ENCODE data around the gene CMC2.

The CMC2 gene

DNA sequence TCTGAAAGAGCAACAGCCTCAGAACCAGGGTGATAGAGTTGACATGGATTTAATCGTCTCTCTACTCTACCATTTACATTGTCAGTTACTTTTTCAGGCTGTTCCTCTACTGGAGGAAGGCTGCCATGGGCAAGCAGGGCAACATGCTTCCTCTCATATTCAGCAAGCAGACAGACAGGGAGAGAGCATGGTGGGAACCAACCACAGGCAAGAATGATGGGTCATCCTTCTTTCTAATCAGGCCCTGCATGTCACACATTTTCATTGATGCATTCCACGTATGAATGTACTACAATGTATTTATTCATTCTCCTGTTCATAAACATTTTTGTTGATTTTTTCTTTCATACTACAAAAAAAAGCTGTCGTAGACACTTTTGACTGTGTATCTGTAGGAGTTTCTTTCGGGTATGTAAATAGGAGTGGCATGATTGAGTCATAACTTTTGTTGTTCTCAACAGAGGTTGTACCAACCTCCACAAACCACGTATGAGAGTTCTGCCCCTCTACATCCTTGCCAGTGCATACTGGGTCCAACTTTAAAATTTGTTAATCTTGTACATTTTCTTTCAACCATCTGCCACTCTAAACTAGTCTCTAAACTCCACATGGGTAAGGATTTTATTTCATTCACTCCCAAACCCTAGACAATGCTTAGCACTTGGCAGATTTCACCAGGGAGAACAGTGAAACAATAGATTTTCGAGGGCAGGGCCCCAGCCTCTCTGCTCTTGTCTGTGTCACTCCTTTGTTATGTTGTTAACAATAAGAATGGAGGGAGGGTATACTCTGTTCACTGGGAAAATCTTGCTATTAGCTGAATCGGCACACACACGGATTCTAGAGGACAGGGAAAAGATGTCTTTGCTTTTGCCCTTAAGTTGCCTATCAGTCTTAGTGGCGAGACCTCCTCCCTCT is 58.7 kb downstream of the CMC2 start:
- ATAC-seq (ENCODE audit: low read depth) (no peak), DNase-seq (ENCODE audit: low spot score) (no peak)
- Histone ChIP-seq H3K4me1 (ENCODE audit: insufficient read depth, poor library complexity, severe bottlenecking) (no peaks in the 10 kb centered on the region), H3K27ac (ENCODE audit: poor library complexity, severe bottlenecking) (no peak overlapping the region), H3K36me3 (ENCODE audit: low read depth) (no peaks in the 10 kb centered on the region), H3K4me3 (ENCODE audit: severe bottlenecking) (no peak overlapping the region), H3K9me3 (ENCODE audit: severe bottlenecking) (no peaks in the 10 kb centered on the region), H3K27me3 (ENCODE audit: insufficient read depth, poor library complexity, severe bottlenecking) (no peaks in the 10 kb centered on the region)
- TF ChIP-seq, protein P1, sequence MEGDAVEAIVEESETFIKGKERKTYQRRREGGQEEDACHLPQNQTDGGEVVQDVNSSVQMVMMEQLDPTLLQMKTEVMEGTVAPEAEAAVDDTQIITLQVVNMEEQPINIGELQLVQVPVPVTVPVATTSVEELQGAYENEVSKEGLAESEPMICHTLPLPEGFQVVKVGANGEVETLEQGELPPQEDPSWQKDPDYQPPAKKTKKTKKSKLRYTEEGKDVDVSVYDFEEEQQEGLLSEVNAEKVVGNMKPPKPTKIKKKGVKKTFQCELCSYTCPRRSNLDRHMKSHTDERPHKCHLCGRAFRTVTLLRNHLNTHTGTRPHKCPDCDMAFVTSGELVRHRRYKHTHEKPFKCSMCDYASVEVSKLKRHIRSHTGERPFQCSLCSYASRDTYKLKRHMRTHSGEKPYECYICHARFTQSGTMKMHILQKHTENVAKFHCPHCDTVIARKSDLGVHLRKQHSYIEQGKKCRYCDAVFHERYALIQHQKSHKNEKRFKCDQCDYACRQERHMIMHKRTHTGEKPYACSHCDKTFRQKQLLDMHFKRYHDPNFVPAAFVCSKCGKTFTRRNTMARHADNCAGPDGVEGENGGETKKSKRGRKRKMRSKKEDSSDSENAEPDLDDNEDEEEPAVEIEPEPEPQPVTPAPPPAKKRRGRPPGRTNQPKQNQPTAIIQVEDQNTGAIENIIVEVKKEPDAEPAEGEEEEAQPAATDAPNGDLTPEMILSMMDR (IDR thresholded peaks at IDR 0.05; ENCODE audit: poor library complexity, severe bottlenecking): no peak

DNA sequence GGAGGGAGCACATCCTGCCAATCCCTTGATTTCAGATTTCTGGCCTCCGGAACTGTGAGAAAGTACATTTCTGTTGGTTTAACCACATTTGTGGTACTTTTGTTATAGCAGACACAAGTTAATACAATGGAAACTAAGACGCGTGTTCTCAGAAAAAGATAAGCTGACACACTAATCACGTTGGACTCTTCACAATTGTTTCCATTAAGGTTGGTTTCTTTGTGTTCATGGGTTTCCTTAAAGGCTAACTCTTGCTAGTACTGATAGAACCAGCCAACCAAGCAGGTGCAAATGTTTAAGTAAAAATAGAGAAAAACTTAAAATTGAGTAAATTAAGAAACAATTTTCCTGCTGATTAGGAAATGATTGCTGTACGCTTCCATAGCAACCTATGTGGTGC is 59.4 kb downstream of the CMC2 start:
- Histone ChIP-seq H3K9me3 (ENCODE audit: severe bottlenecking) (no peaks in the 10 kb centered on the region), H3K27me3 (ENCODE audit: insufficient read depth, poor library complexity, severe bottlenecking) (no peaks in the 10 kb centered on the region), H3K27ac (ENCODE audit: poor library complexity, severe bottlenecking) (no peak overlapping the region), H3K36me3 (ENCODE audit: low read depth) (no peaks in the 10 kb centered on the region), H3K4me3 (ENCODE audit: severe bottlenecking) (no peak overlapping the region), H3K4me1 (ENCODE audit: insufficient read depth, poor library complexity, severe bottlenecking) (no peaks in the 10 kb centered on the region)
- DNase-seq (ENCODE audit: low spot score) (no peak), ATAC-seq (ENCODE audit: low read depth) (no peak)
- TF ChIP-seq, protein P1 (IDR thresholded peaks at IDR 0.05; ENCODE audit: poor library complexity, severe bottlenecking): no peak

DNA sequence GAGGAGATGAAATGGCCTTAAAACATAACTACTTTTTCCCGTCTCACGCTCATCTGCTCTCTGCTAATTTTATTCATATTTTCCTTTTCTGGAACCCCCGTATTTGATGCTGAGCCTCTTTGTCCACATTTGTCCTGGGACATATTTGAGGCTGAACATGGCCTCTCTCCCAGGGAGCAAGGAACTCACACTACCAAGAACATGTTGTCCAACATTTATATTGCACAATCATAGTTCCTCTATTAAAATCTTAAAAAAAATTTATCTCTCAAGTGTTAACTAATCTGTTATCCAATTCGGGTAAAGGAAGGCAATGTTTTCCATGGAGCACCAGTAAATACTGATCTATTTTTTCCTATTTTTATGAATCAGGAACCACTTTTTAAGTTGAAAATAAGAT is 60.2 kb downstream of the CMC2 start:
- no peak for ATAC-seq (ENCODE audit: low read depth)
- no peaks in the 10 kb centered on the region for H3K27me3 ChIP-seq (ENCODE audit: insufficient read depth, poor library complexity, severe bottlenecking)

DNA sequence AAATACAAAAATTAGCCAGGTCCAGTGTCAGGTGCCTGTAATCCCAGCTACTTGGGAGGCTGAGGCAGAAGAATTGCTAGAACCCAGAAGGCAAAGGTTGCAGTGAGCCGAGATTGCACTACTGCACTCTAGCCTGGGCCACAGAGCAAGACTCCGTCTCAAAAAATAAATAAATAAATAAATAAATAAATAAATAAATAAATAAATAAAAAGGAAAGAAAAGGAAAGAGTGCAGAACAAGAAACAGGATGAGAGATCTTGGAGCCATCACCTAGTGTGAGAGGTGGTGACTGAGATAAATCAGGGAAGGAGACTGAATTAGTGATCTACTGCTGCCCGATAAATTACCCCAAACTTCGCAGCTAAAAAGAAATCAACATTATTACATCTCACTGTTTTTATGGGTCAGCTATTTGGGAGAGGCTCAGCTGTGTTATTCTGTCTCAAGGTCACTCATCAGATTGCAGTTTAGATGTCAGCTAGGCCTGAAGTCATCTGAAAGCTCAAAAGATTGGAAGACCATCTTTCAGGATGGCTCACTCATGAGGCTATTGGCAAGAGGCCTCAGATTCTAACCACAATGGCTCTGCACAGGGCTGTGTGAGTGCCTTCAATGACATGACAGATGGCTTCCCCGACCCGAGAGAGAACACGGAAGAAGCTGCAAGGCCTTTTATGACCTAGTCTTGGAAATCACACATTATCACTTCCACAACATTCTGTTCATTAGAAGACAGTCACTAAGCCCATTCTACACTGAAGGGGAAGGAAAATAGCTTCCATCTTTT is 66.4 kb downstream of the CMC2 start:
- TF ChIP-seq, protein P1 (IDR thresholded peaks at IDR 0.05; ENCODE audit: poor library complexity, severe bottlenecking): no peak

More for the DNA sequence above, 60.2 kb downstream of the CMC2 start:
- no peak for DNase-seq (ENCODE audit: low spot score)
- H3K36me3 ChIP-seq (ENCODE audit: low read depth): no peaks in the 10 kb centered on the region
- H3K4me3 ChIP-seq (ENCODE audit: severe bottlenecking): no peak overlapping the region
- no peaks in the 10 kb centered on the region for H3K9me3 ChIP-seq (ENCODE audit: severe bottlenecking)
- H3K27ac ChIP-seq (ENCODE audit: poor library complexity, severe bottlenecking): no peak overlapping the region
- TF ChIP-seq, protein P1 (IDR thresholded peaks at IDR 0.05; ENCODE audit: poor library complexity, severe bottlenecking): no peak
- H3K4me1 ChIP-seq (ENCODE audit: insufficient read depth, poor library complexity, severe bottlenecking): no peaks in the 10 kb centered on the region

More for the DNA sequence above, 66.4 kb downstream of the CMC2 start:
- Histone ChIP-seq H3K36me3 (ENCODE audit: low read depth) (no peaks in the 10 kb centered on the region), H3K27me3 (ENCODE audit: insufficient read depth, poor library complexity, severe bottlenecking) (no peaks in the 10 kb centered on the region), H3K27ac (ENCODE audit: poor library complexity, severe bottlenecking) (no peak overlapping the region), H3K4me3 (ENCODE audit: severe bottlenecking) (no peak overlapping the region), H3K9me3 (ENCODE audit: severe bottlenecking) (no peaks in the 10 kb centered on the region), H3K4me1 (ENCODE audit: insufficient read depth, poor library complexity, severe bottlenecking) (peaks cover 9% of the 10 kb centered on the region)
- DNase-seq (ENCODE audit: low spot score) (no peak), ATAC-seq (ENCODE audit: low read depth) (no peak)
